Measurements from ENCODE around the gene TPCN2. TPM values are rescaled to one million over a fixed set of nuclear protein-coding genes. Genes with fewer than 3 reads are reported as not detected.

The TPCN2 gene
- total RNA-seq, 5 donors from 2014 or later (not counting 1 experiment from before 2014, with no cell fraction given): 14.9 to 34.3 (median 19.4) TPM

DNA sequence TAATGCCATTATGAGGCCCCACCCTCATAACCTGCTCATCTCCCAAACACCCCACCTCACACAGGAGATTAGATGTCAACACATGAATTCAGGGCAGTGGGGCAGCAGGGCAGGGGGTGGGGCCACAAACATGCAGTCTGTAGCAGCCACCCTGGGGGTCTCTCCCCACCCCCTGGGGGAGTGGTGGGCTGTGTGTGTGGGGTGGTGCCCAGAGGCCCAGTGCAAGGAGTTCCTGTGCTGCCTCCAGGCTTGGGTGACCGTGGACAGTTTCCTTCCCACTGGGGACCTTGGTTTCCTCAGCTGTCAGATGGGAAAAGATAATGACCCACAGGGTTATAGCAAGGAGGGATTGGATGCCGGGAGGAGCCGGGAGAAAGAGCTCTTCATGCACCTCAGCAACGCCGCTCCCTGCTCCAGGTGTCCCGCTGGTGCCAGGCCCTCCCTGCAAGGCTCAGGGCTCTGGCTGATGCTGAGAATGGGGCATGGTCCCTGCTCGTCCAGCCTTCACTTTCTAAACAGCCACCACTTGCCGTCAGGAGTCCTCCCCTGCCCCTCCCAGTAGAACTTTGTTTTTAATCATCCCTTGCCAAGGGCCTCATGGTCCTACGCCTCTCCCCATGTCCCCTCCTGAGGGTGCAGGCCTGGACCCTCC, 33.7 kb upstream of the TPCN2 start:
- POLR2A ChIA-PET: no interaction called here
- no peak overlapping the region for H3K27ac Mint-ChIP-seq
- H3K36me3 Mint-ChIP-seq: no peaks in the 10 kb centered on the region
- H3K9me3 ChIP-seq: no peaks in the 10 kb centered on the region
- no peak overlapping the region for H3K4me3 ChIP-seq (ENCODE audit: control insufficient read depth in 1 of 2, extremely low read depth in 1 of 2, low read length in 1 of 2)
- H3K4me1 ChIP-seq (ENCODE audit: control insufficient read depth in 1 of 2, extremely low read depth in 1 of 2, insufficient read depth in 2 of 2, low read length in 2 of 2): peaks cover 0 to 17% of the 10 kb centered on the region in 2 experiments
- peaks cover 5 to 9% (median 6%) of the 10 kb centered on the region in 3 donors for H3K4me1 Mint-ChIP-seq
- no peak overlapping the region for H3K27ac ChIP-seq (ENCODE audit: low read length)
- H3K4me3 Mint-ChIP-seq: no peak overlapping the region
- peaks cover 13 to 36% of the 10 kb centered on the region in 2 donors for H3K27me3 Mint-ChIP-seq
- H3K9me3 Mint-ChIP-seq: no peaks in the 10 kb centered on the region
- ATAC-seq (replicated peaks in 1 of 4): no peak
- CTCF ChIA-PET: no interaction called here
- peaks cover 0 to 60% of the 10 kb centered on the region in 2 experiments for H3K27me3 ChIP-seq (replicated peaks in 1 of 2; ENCODE audit: control insufficient read depth in 2 of 2, extremely low read depth in 1 of 2, insufficient read depth in 2 of 2, low read length in 1 of 2)
- 63% methylated on average over 6 of the region's 9 CpGs for WGBS (ENCODE audit: insufficient coverage)
- no peaks in the 10 kb centered on the region for H3K36me3 ChIP-seq (ENCODE audit: control insufficient read depth in 2 of 2, extremely low read depth in 1 of 2, insufficient read depth in 1 of 2, low read length in 1 of 2)
- DNase-seq: no peak

- H3K36me3 Mint-ChIP-seq: no peaks in the 10 kb centered on the region
- POLR2A ChIA-PET: no interaction called here
- WGBS (ENCODE audit: insufficient coverage): 78% methylated on average over 10 of the region's 10 CpGs
- Histone ChIP-seq H3K27me3 (replicated peaks in 1 of 2; ENCODE audit: control insufficient read depth in 2 of 2, extremely low read depth in 1 of 2, insufficient read depth in 2 of 2, low read length in 1 of 2) (peaks cover 0 to 35% of the 10 kb centered on the region in 2 experiments), H3K36me3 (ENCODE audit: control insufficient read depth in 2 of 2, extremely low read depth in 1 of 2, insufficient read depth in 1 of 2, low read length in 1 of 2) (no peaks in the 10 kb centered on the region), H3K4me1 (ENCODE audit: control insufficient read depth in 1 of 2, extremely low read depth in 1 of 2, insufficient read depth in 2 of 2, low read length in 2 of 2) (peaks cover 0 to 6% of the 10 kb centered on the region in 2 experiments), H3K9me3 (no peaks in the 10 kb centered on the region), H3K27ac (ENCODE audit: low read length) (no peak overlapping the region), H3K4me3 (ENCODE audit: control insufficient read depth in 1 of 2, extremely low read depth in 1 of 2, low read length in 1 of 2) (no peak overlapping the region)
- no peaks in the 10 kb centered on the region for H3K4me1 Mint-ChIP-seq
- no peak for DNase-seq
- CTCF ChIA-PET: no interaction called here
- no peak for ATAC-seq (replicated peaks in 1 of 4)
- H3K4me3 Mint-ChIP-seq: no peak overlapping the region
- no peaks in the 10 kb centered on the region for H3K9me3 Mint-ChIP-seq
- H3K27me3 Mint-ChIP-seq: peaks cover 0 to 18% of the 10 kb centered on the region in 2 donors
- H3K27ac Mint-ChIP-seq: no peak overlapping the region
Measured at GRCh38 chr11:69017951-69018350, 30.8 kb upstream of the TPCN2 start.

- DNase-seq (no peak), ATAC-seq (replicated peaks in 1 of 4) (no peak)
- Mint-ChIP-seq H3K27me3 (peaks cover 0 to 16% of the 10 kb centered on the region in 2 donors), H3K9me3 (no peaks in the 10 kb centered on the region), H3K4me1 (no peaks in the 10 kb centered on the region), H3K36me3 (no peaks in the 10 kb centered on the region), H3K4me3 (no peak overlapping the region), H3K27ac (no peak overlapping the region)
- no CpG with 5 or more reads among the region's 13 CpGs for WGBS (ENCODE audit: insufficient coverage)
- no peaks in the 10 kb centered on the region for H3K4me1 ChIP-seq (ENCODE audit: control insufficient read depth in 1 of 2, extremely low read depth in 1 of 2, insufficient read depth in 2 of 2, low read length in 2 of 2)
- ChIA-PET CTCF (no interaction called here), POLR2A (no interaction called here)
- no peaks in the 10 kb centered on the region for H3K36me3 ChIP-seq (ENCODE audit: control insufficient read depth in 2 of 2, extremely low read depth in 1 of 2, insufficient read depth in 1 of 2, low read length in 1 of 2)
- no peak overlapping the region for H3K4me3 ChIP-seq (ENCODE audit: control insufficient read depth in 1 of 2, extremely low read depth in 1 of 2, low read length in 1 of 2)
- H3K27ac ChIP-seq (ENCODE audit: low read length): no peak overlapping the region
- H3K9me3 ChIP-seq: no peaks in the 10 kb centered on the region
- H3K27me3 ChIP-seq (replicated peaks in 1 of 2; ENCODE audit: control insufficient read depth in 2 of 2, extremely low read depth in 1 of 2, insufficient read depth in 2 of 2, low read length in 1 of 2): peaks cover 0 to 26% of the 10 kb centered on the region in 2 experiments
Measured at GRCh38 chr11:69018924-69019323, 29.8 kb upstream of the TPCN2 start.

GRCh38 chr11:69022260-69022659, 26.5 kb upstream of the TPCN2 start:
- WGBS (ENCODE audit: insufficient coverage): 77% methylated on average over 3 of the region's 10 CpGs
- H3K27me3 ChIP-seq (replicated peaks in 1 of 2; ENCODE audit: control insufficient read depth in 2 of 2, extremely low read depth in 1 of 2, insufficient read depth in 2 of 2, low read length in 1 of 2): peaks cover 0 to 10% of the 10 kb centered on the region in 2 experiments
- ATAC-seq (replicated peaks in 1 of 4): no peak
- Mint-ChIP-seq H3K4me1 (no peaks in the 10 kb centered on the region), H3K27ac (no peak overlapping the region), H3K4me3 (no peak overlapping the region), H3K27me3 (peaks cover 0 to 1% of the 10 kb centered on the region in 2 donors), H3K36me3 (no peaks in the 10 kb centered on the region), H3K9me3 (no peaks in the 10 kb centered on the region)
- H3K4me1 ChIP-seq (ENCODE audit: control insufficient read depth in 1 of 2, extremely low read depth in 1 of 2, insufficient read depth in 2 of 2, low read length in 2 of 2): no peaks in the 10 kb centered on the region
- ChIA-PET CTCF (no interaction called here), POLR2A (interaction anchor here in 1 of 2 donors (0.6 kb wide), 1 partner anchor 113 kb away, joined by 6 read pairs; no protein-coding TSS in a partner anchor)
- H3K4me3 ChIP-seq (ENCODE audit: control insufficient read depth in 1 of 2, extremely low read depth in 1 of 2, low read length in 1 of 2): no peak overlapping the region
- no peaks in the 10 kb centered on the region for H3K9me3 ChIP-seq
- DNase-seq: no peak
- H3K27ac ChIP-seq (ENCODE audit: low read length): no peak overlapping the region
- no peaks in the 10 kb centered on the region for H3K36me3 ChIP-seq (ENCODE audit: control insufficient read depth in 2 of 2, extremely low read depth in 1 of 2, insufficient read depth in 1 of 2, low read length in 1 of 2)

- POLR2A ChIA-PET: no interaction called here
- H3K4me1 Mint-ChIP-seq: no peaks in the 10 kb centered on the region
- no peak overlapping the region for H3K4me3 ChIP-seq (ENCODE audit: control insufficient read depth in 1 of 2, extremely low read depth in 1 of 2, low read length in 1 of 2)
- H3K9me3 ChIP-seq: no peaks in the 10 kb centered on the region
- H3K27ac ChIP-seq (ENCODE audit: low read length): no peak overlapping the region
- peaks cover 0 to 1% of the 10 kb centered on the region in 2 donors for H3K27me3 Mint-ChIP-seq
- H3K36me3 ChIP-seq (ENCODE audit: control insufficient read depth in 2 of 2, extremely low read depth in 1 of 2, insufficient read depth in 1 of 2, low read length in 1 of 2): no peaks in the 10 kb centered on the region
- no peak for DNase-seq
- no peak overlapping the region for H3K4me3 Mint-ChIP-seq
- WGBS (ENCODE audit: insufficient coverage): 88% methylated on average over 3 of the region's 6 CpGs
- H3K27ac Mint-ChIP-seq: no peak overlapping the region
- no peaks in the 10 kb centered on the region for H3K4me1 ChIP-seq (ENCODE audit: control insufficient read depth in 1 of 2, extremely low read depth in 1 of 2, insufficient read depth in 2 of 2, low read length in 2 of 2)
- CTCF ChIA-PET: no interaction called here
- H3K36me3 Mint-ChIP-seq: no peaks in the 10 kb centered on the region
- H3K9me3 Mint-ChIP-seq: no peaks in the 10 kb centered on the region
- peaks cover 0 to 4% of the 10 kb centered on the region in 2 experiments for H3K27me3 ChIP-seq (replicated peaks in 1 of 2; ENCODE audit: control insufficient read depth in 2 of 2, extremely low read depth in 1 of 2, insufficient read depth in 2 of 2, low read length in 1 of 2)
- no peak for ATAC-seq (replicated peaks in 1 of 4)
Measured at GRCh38 chr11:69024509-69024908, 24.2 kb upstream of the TPCN2 start.

DNA sequence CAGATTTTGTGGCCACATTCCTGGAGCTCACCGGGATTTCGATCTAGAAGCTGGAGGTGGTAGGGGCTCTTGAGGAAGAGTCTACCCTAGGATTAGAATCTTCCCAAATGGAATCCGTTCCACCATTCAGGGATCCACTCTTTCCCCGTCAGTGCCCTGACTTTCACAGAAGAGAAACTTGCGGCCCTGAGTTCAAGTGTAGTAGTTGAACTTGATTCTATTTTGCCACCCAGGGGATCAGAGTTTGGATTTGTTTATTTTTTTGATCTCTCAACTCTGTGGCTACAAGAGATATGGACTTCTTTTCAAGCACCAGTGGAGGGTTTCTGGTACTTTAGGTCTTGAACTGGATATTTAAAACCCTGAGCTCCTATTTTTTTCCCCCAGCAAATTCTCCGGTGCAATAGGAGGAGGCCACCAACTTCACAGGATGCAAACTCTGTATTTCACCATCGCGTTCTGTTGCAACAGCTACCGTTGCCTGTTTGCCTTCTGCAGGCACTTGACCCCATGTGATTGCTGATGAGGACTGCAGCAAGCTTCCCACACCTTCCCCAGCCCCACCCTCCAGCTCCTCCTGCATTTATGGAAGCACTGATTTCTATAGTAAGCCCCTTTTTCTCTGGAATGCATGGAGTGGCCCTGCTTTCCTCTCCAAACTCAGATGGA, 20.9 kb upstream of the TPCN2 start:
- Histone ChIP-seq H3K36me3 (ENCODE audit: control insufficient read depth in 2 of 2, extremely low read depth in 1 of 2, insufficient read depth in 1 of 2, low read length in 1 of 2) (no peaks in the 10 kb centered on the region), H3K27me3 (replicated peaks in 1 of 2; ENCODE audit: control insufficient read depth in 2 of 2, extremely low read depth in 1 of 2, insufficient read depth in 2 of 2, low read length in 1 of 2) (peaks cover 0 to 7% of the 10 kb centered on the region in 2 experiments), H3K9me3 (no peaks in the 10 kb centered on the region), H3K27ac (ENCODE audit: low read length) (no peak overlapping the region), H3K4me3 (ENCODE audit: control insufficient read depth in 1 of 2, extremely low read depth in 1 of 2, low read length in 1 of 2) (no peak overlapping the region), H3K4me1 (ENCODE audit: control insufficient read depth in 1 of 2, extremely low read depth in 1 of 2, insufficient read depth in 2 of 2, low read length in 2 of 2) (no peaks in the 10 kb centered on the region)
- 75% methylated on average over 7 of the region's 9 CpGs for WGBS (ENCODE audit: insufficient coverage)
- H3K27me3 Mint-ChIP-seq: peaks cover 0 to 4% of the 10 kb centered on the region in 2 donors
- H3K9me3 Mint-ChIP-seq: no peaks in the 10 kb centered on the region
- CTCF ChIA-PET: no interaction called here
- no peak for ATAC-seq (replicated peaks in 1 of 4)
- no peak overlapping the region for H3K27ac Mint-ChIP-seq
- no peaks in the 10 kb centered on the region for H3K36me3 Mint-ChIP-seq
- POLR2A ChIA-PET: interaction anchor here in 1 of 2 donors (0.6 kb wide), 1 partner anchor 10 kb away, joined by 4 read pairs; no protein-coding TSS in a partner anchor
- no peaks in the 10 kb centered on the region for H3K4me1 Mint-ChIP-seq
- no peak for DNase-seq
- no peak overlapping the region for H3K4me3 Mint-ChIP-seq

All from T-cell (primary cell).